H1 (cell line): ENCODE measurements around the gene IZUMO4. TPM values are rescaled to one million over a fixed set of nuclear protein-coding genes. Genes with fewer than 3 reads are reported as not detected.

Experiments used
- CTCF ChIA-PET: fragments of 300-600 bp; sonication (Branson Sonifier 250); formaldehyde crosslinking; loops from one replicate; lab custom pipeline; 2021; ENCODE audit not compliant: partially characterized antibody; lab: Charles Lee
- POLR2A ChIA-PET: fragments of 300-600 bp; sonication (Branson Sonifier 250); formaldehyde crosslinking; loops from one replicate; lab custom pipeline; 2021; ENCODE audit warnings: inconsistent platforms; ENCODE audit not compliant: partially characterized antibody; lab: Charles Lee
- DNase-seq, 2 experiments: peaks; one replicate each; pipeline versions ENCODE4 v3.0.0 to v3.0.0-alpha.2; 2010 to 2022; ENCODE audit warnings: low spot score in 2 of 2, low read depth in 1 of 2, mixed read lengths in 1 of 2
- FAIRE-seq: peaks from 2 replicates; lab custom pipeline; 2011; peaks lifted over from hg19 to GRCh38; lab: Jason Lieb, UNC
- H2AFZ ChIP-seq: 2 replicates; pipeline ENCODE4 v1.8.1; 2012; ENCODE audit warnings: low read length, inconsistent platforms
- H2AK5ac ChIP-seq: 2 replicates; pipeline ENCODE4 v1.6.1; 2013; ENCODE audit warnings: low read depth, low read length
- H2BK120ac ChIP-seq: replicated peaks from 2 replicates; pipeline ENCODE3; 2013; ENCODE audit warnings: low read depth, low read length, inconsistent platforms
- H2BK12ac ChIP-seq: 2 replicates; pipeline ENCODE4 v1.6.1; 2013; ENCODE audit warnings: low read depth, low read length
- H2BK15ac ChIP-seq: 2 replicates; pipeline ENCODE4 v1.6.1; 2013; ENCODE audit warnings: low read length
- H2BK20ac ChIP-seq: 2 replicates; pipeline ENCODE4 v1.6.1; 2013; ENCODE audit warnings: low read length
- H2BK5ac ChIP-seq: 2 replicates; pipeline ENCODE4 v1.6.1; 2013; ENCODE audit warnings: low read depth, low read length
- H3K14ac ChIP-seq: 2 replicates; pipeline ENCODE4 v1.6.1; 2013; ENCODE audit warnings: inconsistent platforms; ENCODE audit not compliant: insufficient read length
- H3K18ac ChIP-seq: 2 replicates; pipeline ENCODE4 v1.6.1; 2013; ENCODE audit warnings: low read length; ENCODE audit errors: extremely low read depth
- H3K23ac ChIP-seq: 2 replicates; pipeline ENCODE4 v1.6.1; 2013; ENCODE audit warnings: inconsistent platforms; ENCODE audit not compliant: insufficient read length
- H3K23me2 ChIP-seq: 2 replicates; pipeline ENCODE4 v1.6.1; 2013; ENCODE audit warnings: low read depth, low read length
- H3K27ac ChIP-seq: 2 replicates; pipeline ENCODE4 v1.6.1; 2011; ENCODE audit warnings: low read depth, low read length, inconsistent platforms
- H3K27me3 ChIP-seq, 4 experiments: replicated peaks in 1 of 4; 1 replicate in 1 of 4; 2 replicates in 3 of 4; pipeline versions ENCODE4 v1.6.1 to v1.8.1; 2011 to 2013; ENCODE audit warnings: low read length in 3 of 4, mild to moderate bottlenecking in 3 of 4, inconsistent platforms in 2 of 4, mixed read lengths in 2 of 4, moderate library complexity in 1 of 4; ENCODE audit not compliant: control insufficient read depth in 3 of 4, insufficient read depth in 3 of 4; ENCODE audit errors: extremely low read depth in 1 of 4
- H3K36me3 ChIP-seq, 4 experiments: 2 replicates each; pipeline versions ENCODE4 v1.6.1 to v1.8.1; 2011 to 2013; ENCODE audit warnings: mild to moderate bottlenecking in 4 of 4, low read length in 3 of 4, moderate library complexity in 2 of 4, control low read depth in 1 of 4, inconsistent platforms in 1 of 4; ENCODE audit not compliant: insufficient read depth in 4 of 4, control insufficient read depth in 2 of 4
- H3K4ac ChIP-seq: replicated peaks from 2 replicates; pipeline ENCODE3; 2013; ENCODE audit warnings: low read length, low read depth, mixed read lengths, inconsistent platforms; ENCODE audit not compliant: insufficient read length
- H3K4me1 ChIP-seq, 4 experiments: replicated peaks in 1 of 4; 1 replicate in 1 of 4; 2 replicates in 3 of 4; pipeline versions ENCODE4 v1.6.1 to v1.8.1; 2011 to 2013; ENCODE audit warnings: low read length in 3 of 4, inconsistent platforms in 2 of 4, mixed read lengths in 1 of 4; ENCODE audit not compliant: insufficient read depth in 4 of 4, control insufficient read depth in 3 of 4
- H3K4me2 ChIP-seq, 2 experiments: 2 replicates each; pipeline versions ENCODE4 v1.6.1 to v1.8.1; 2011 to 2013; ENCODE audit warnings: low read depth in 2 of 2, low read length in 2 of 2, control low read depth in 1 of 2, inconsistent platforms in 1 of 2, mild to moderate bottlenecking in 1 of 2; ENCODE audit not compliant: insufficient read depth in 1 of 2
- H3K4me3 ChIP-seq, 4 experiments: fragments of 200-600, 300-600 bp in 1 of 4; sonication (generic), shearing (Covaris generic), sonication (Bioruptor Twin) in 1 of 4; 2 replicates each; pipeline versions ENCODE4 v1.5.1 to v1.8.1; 2011 to 2016; ENCODE audit warnings: low read length in 4 of 4, low read depth in 3 of 4, control low read depth in 2 of 4, inconsistent platforms in 2 of 4, mild to moderate bottlenecking in 2 of 4, mixed read lengths in 1 of 4, moderate library complexity in 1 of 4; ENCODE audit not compliant: insufficient read depth in 2 of 4; ENCODE audit errors: extremely low read depth in 1 of 4
- H3K56ac ChIP-seq: replicated peaks from 2 replicates; pipeline ENCODE3; 2013; ENCODE audit warnings: low read depth, mild to moderate bottlenecking, mixed read lengths, low read length, inconsistent platforms; ENCODE audit not compliant: insufficient read length
- H3K79me1 ChIP-seq: 2 replicates; pipeline ENCODE4 v1.6.1; 2013; ENCODE audit warnings: low read depth, low read length, control low read depth
- H3K79me2 ChIP-seq, 2 experiments: 2 replicates each; pipeline versions ENCODE4 v1.6.1 to v1.8.1; 2012 to 2013; ENCODE audit warnings: low read length in 2 of 2, mild to moderate bottlenecking in 2 of 2, inconsistent platforms in 1 of 2; ENCODE audit not compliant: insufficient read depth in 2 of 2, control insufficient read depth in 1 of 2
- H3K9ac ChIP-seq, 4 experiments: replicated peaks in 1 of 4; 1 replicate in 1 of 4; 2 replicates in 3 of 4; pipeline versions ENCODE4 v1.6.1 to v1.8.1; 2011 to 2013; ENCODE audit warnings: low read depth in 3 of 4, low read length in 3 of 4, control low read depth in 2 of 4, mild to moderate bottlenecking in 2 of 4, moderate library complexity in 2 of 4, inconsistent platforms in 1 of 4; ENCODE audit errors: extremely low read depth in 1 of 4
- H3K9me3 ChIP-seq, 2 experiments: 2 replicates each; pipeline versions ENCODE4 v1.6.1 to v1.8.1; 2012 to 2013; ENCODE audit warnings: mild to moderate bottlenecking in 2 of 2, moderate library complexity in 2 of 2, control low read depth in 1 of 2, inconsistent platforms in 1 of 2, low read depth in 1 of 2, low read length in 1 of 2, mixed read lengths in 1 of 2; ENCODE audit not compliant: insufficient read depth in 2 of 2
- H4K20me1 ChIP-seq, 2 experiments: replicated peaks in 1 of 2; 2 replicates each; pipeline versions ENCODE3 to v1.8.1; 2011 to 2013; ENCODE audit warnings: inconsistent platforms in 2 of 2, low read length in 2 of 2, mild to moderate bottlenecking in 1 of 2; ENCODE audit not compliant: insufficient read depth in 2 of 2, control insufficient read depth in 1 of 2
- H4K5ac ChIP-seq: 2 replicates; pipeline ENCODE4 v1.6.1; 2013; ENCODE audit warnings: low read length, low read depth, mixed read lengths, inconsistent platforms; ENCODE audit not compliant: insufficient read length
- H4K8ac ChIP-seq: 2 replicates; pipeline ENCODE4 v1.8.0; 2013; ENCODE audit warnings: mild to moderate bottlenecking, moderate library complexity, low read length, inconsistent platforms; ENCODE audit not compliant: insufficient read depth; ENCODE audit errors: extremely low read depth
- H4K91ac ChIP-seq: replicated peaks from 2 replicates; pipeline ENCODE3; 2013; ENCODE audit warnings: low read length, mixed read lengths, inconsistent platforms; ENCODE audit not compliant: insufficient read length
- CEBPB ChIP-seq: IDR thresholded peaks from 2 replicates; pipeline ENCODE4 v1.6.1; 2012; ENCODE audit warnings: low read depth, low read length
- E2F6 ChIP-seq: IDR thresholded peaks from 2 replicates; pipeline ENCODE4 v1.6.1; 2012; ENCODE audit warnings: inconsistent platforms
- EGR1 ChIP-seq: IDR thresholded peaks from 2 replicates; pipeline ENCODE4 v1.6.1; 2011; ENCODE audit warnings: low read depth, low read length, borderline replicate concordance
- HDAC6 ChIP-seq: IDR thresholded peaks from one replicate; pipeline ENCODE4 v1.7.1; 2012; ENCODE audit warnings: low read depth, mild to moderate bottlenecking, inconsistent platforms, low read length, moderate library complexity
- POLR2AphosphoS5 ChIP-seq: IDR thresholded peaks from 2 replicates; pipeline ENCODE4 v1.6.1; 2011; ENCODE audit warnings: low read depth, low read length
- SAP30 ChIP-seq: fragments of 300-600 bp; sonication (generic); IDR thresholded peaks from 2 replicates; pipeline ENCODE4 v1.7.1; 2012; ENCODE audit warnings: low read length, moderate library complexity, mild to moderate bottlenecking, inconsistent platforms; ENCODE audit not compliant: insufficient read depth, insufficient replicate concordance
- SIRT6 ChIP-seq: IDR thresholded peaks from one replicate; pipeline ENCODE4 v1.7.1; 2012; ENCODE audit warnings: low read length, inconsistent platforms
- SIX5 ChIP-seq: IDR thresholded peaks from 2 replicates; pipeline ENCODE4 v1.6.1; 2011; ENCODE audit warnings: mild to moderate bottlenecking, low read depth, low read length
- SRF ChIP-seq: IDR thresholded peaks from 2 replicates; pipeline ENCODE4 v1.6.1; 2011; ENCODE audit warnings: mild to moderate bottlenecking, low read depth, low read length, moderate library complexity
- TCF12 ChIP-seq: IDR thresholded peaks from 2 replicates; pipeline ENCODE4 v1.6.1; 2011; ENCODE audit warnings: low read depth, mild to moderate bottlenecking, low read length
- WGBS, 2 experiments: shearing (Covaris generic) in 1 of 2; methylation state at CpG; one replicate each; pipeline versions ENCODE4 v1.1.6 to v1.1.7; 2013 to 2015; ENCODE audit warnings: low lambda C conversion rate in 2 of 2, mixed read lengths in 2 of 2, inconsistent platforms in 1 of 2, low coverage in 1 of 2, missing lambda C conversion rate in 1 of 2; ENCODE audit not compliant: insufficient replicate concordance in 2 of 2, insufficient coverage in 1 of 2, insufficient read length in 1 of 2; ENCODE audit errors: extremely low coverage in 1 of 2, missing lambda C conversion rate in 1 of 2; 5-methylcytosine and 5-hydroxymethylcytosine counted together
- polyA plus RNA-seq, 7 experiments: library from polyadenylated mRNA; depleted of rRNA in 3 of 7; stranded (reverse) in 5 of 7; unstranded in 2 of 7; fragments of >200 nt in 5 of 7; fragments of 200-250 nt in 2 of 7; gene quantifications; 1 replicate in 5 of 7; 2 replicates in 1 of 7; 4 replicates in 1 of 7; pipeline versions ENCODE4 v1.2.1 to v1.2.3, GENCODE V29; 2011 to 2013; ENCODE audit warnings: missing spikeins in 2 of 7, mixed read lengths in 2 of 7
- total RNA-seq: library from RNA; stranded (reverse); fragmentation: NEBNext Ultra II Directional; extraction: Animal tissue kit (Norgen Biotek cat#: 25700); gene quantifications from 2 replicates; pipeline ENCODE4 v1.2.1, GENCODE V29; 2021

Gene IZUMO4
- total and polyA plus RNA-seq, 2 of the 8 experiments (the other 6 are each of a cell fraction or from before 2014, with no cell fraction given) = 1.8 to 1.9 TPM

GRCh38 chr19:2132731-2133490 is 36.2 kb downstream of the IZUMO4 start:
- DNase-seq = no peak
- Histone ChIP-seq H3K23me2 (no peaks in the 10 kb centered on the region), H3K9me3 (no peaks in the 10 kb centered on the region), H2BK5ac (no peak overlapping the region), H3K79me1 (peaks cover 10% of the 10 kb centered on the region), H2BK12ac (no peak overlapping the region), H2AFZ (no peak overlapping the region), H3K23ac (no peak overlapping the region), H3K27ac (no peak overlapping the region), H2BK15ac (no peak overlapping the region), H3K36me3 (peaks cover 9 to 58% (median 27%) of the 10 kb centered on the region in 4 experiments; a peak in 6 of 8 replicates), H4K20me1 (peaks cover 17 to 28% of the 10 kb centered on the region in 2 experiments), H2BK20ac (no peak overlapping the region), H3K4me2 (no peak overlapping the region), H3K4me3 (no peak overlapping the region), H4K91ac (no peak overlapping the region), H3K27me3 (no peaks in the 10 kb centered on the region), H3K18ac (no peak overlapping the region), H3K4me1 (no peaks in the 10 kb centered on the region), H3K79me2 (peaks cover 0 to 29% of the 10 kb centered on the region in 2 experiments; a peak in 2 of 4 replicates), H2AK5ac (no peak overlapping the region), H4K5ac (no peak overlapping the region), H3K14ac (no peak overlapping the region), H2BK120ac (no peak overlapping the region), H3K56ac (no peak overlapping the region), H3K4ac (no peak overlapping the region), H4K8ac (no peak overlapping the region), H3K9ac (no peak overlapping the region)
- CTCF ChIA-PET = interaction anchor here (0.6 to 2.3 kb wide), 6 partner anchors 10 to 294 kb away, joined by 3 to 8 read pairs (median 4); no protein-coding TSS in a partner anchor
- FAIRE-seq = no peak
- no peak for TF ChIP-seq EGR1
- no peak for TF ChIP-seq SAP30
- no peak for TF ChIP-seq HDAC6
- TF ChIP-seq SIX5 = no peak
- TF ChIP-seq SIRT6 = no peak
- no peak for TF ChIP-seq SRF
- no peak for TF ChIP-seq E2F6
- TF ChIP-seq CEBPB = no peak
- TF ChIP-seq POLR2AphosphoS5 = no peak
- no peak for TF ChIP-seq TCF12
- POLR2A ChIA-PET = interaction anchor here (1.0 to 1.9 kb wide), 5 partner anchors 10 to 137 kb away, joined by 3 to 5 read pairs (median 3); no protein-coding TSS in a partner anchor
- WGBS, 2 experiments = 88% methylated on average over 19 of the region's 19 CpGs; no CpG with 5 or more reads in 1 of the 2 experiments
